Karpas-422 (cell line): ENCODE measurements around the gene VWF. TPM values are rescaled to one million over a fixed set of nuclear protein-coding genes. Genes with fewer than 3 reads are reported as not detected.

Experiments used
- DNase-seq: peaks from one replicate; pipeline ENCODE4 v3.0.0-alpha.2; 2015
- H2AFZ ChIP-seq: fragments of 200-600 bp; sonication (generic); 2 replicates; pipeline ENCODE4 v1.6.1; 2014; ENCODE audit warnings: antibody characterized with exemption, low read length, mixed read lengths
- H3K27ac ChIP-seq: fragments of 200-600 bp; sonication (generic); 2 replicates; pipeline ENCODE4 v1.5.1; 2014; ENCODE audit warnings: mild to moderate bottlenecking, low read length, moderate library complexity
- H3K27me3 ChIP-seq: fragments of 200-600 bp; sonication (generic); 2 replicates; pipeline ENCODE4 v1.6.1; 2014; ENCODE audit warnings: low read length, mixed read lengths
- H3K36me3 ChIP-seq: fragments of 200-600 bp; sonication (generic); 2 replicates; pipeline ENCODE4 v1.6.1; 2014; ENCODE audit warnings: low read length, mixed read lengths; ENCODE audit not compliant: insufficient read depth
- H3K4me1 ChIP-seq: fragments of 200-600 bp; sonication (generic); 2 replicates; pipeline ENCODE4 v1.6.1; 2014; ENCODE audit warnings: mild to moderate bottlenecking, low read length, mixed read lengths
- H3K4me2 ChIP-seq: fragments of 200-600 bp; sonication (generic); 2 replicates; pipeline ENCODE4 v1.6.1; 2014; ENCODE audit warnings: low read length, low read depth, mild to moderate bottlenecking; ENCODE audit not compliant: poor library complexity, severe bottlenecking
- H3K4me3 ChIP-seq: fragments of 200-600 bp; sonication (generic); 2 replicates; pipeline ENCODE4 v1.5.1; 2014; ENCODE audit warnings: mild to moderate bottlenecking, antibody characterized with exemption, low read length, mixed read lengths
- H3K79me2 ChIP-seq: fragments of 200-600 bp; sonication (generic); 2 replicates; pipeline ENCODE4 v1.6.1; 2014; ENCODE audit warnings: mild to moderate bottlenecking, low read length, mixed read lengths
- H3K9ac ChIP-seq: fragments of 200-600 bp; sonication (generic); 2 replicates; pipeline ENCODE4 v1.6.0; 2014; ENCODE audit warnings: low read length
- H3K9me2 ChIP-seq: fragments of 200-600 bp; sonication (generic), shearing (Covaris generic); replicated peaks from 2 replicates; pipeline ENCODE4 v1.6.0; 2014; ENCODE audit warnings: mild to moderate bottlenecking, low read length, moderate library complexity; ENCODE audit not compliant: insufficient read depth
- H3K9me3 ChIP-seq: fragments of 300-700, 200-600 bp; sonication (generic); 2 replicates; pipeline ENCODE4 v1.6.1; 2014; ENCODE audit warnings: low read length, mixed read lengths
- H4K20me1 ChIP-seq: fragments of 200-600 bp; sonication (generic); 2 replicates; pipeline ENCODE4 v1.6.1; 2014; ENCODE audit warnings: mild to moderate bottlenecking, antibody characterized with exemption, low read length, low read depth; ENCODE audit not compliant: insufficient read depth
- total RNA-seq: library from RNA; depleted of rRNA; stranded (reverse); fragments of >200 nt; shearing (Covaris generic); gene quantifications from 2 replicates; pipeline ENCODE4 v1.2.3, GENCODE V29; 2014; ENCODE audit warnings: low replicate concordance

VWF gene
- total RNA-seq, 1 experiment from 2014 or later = not detected

- Histone ChIP-seq H4K20me1 (no peaks in the 10 kb centered on the region), H3K27ac (no peak overlapping the region), H2AFZ (no peak overlapping the region), H3K9ac (no peak overlapping the region), H3K27me3 (no peaks in the 10 kb centered on the region), H3K9me2 (no peaks in the 10 kb centered on the region), H3K4me2 (no peak overlapping the region), H3K9me3 (no peaks in the 10 kb centered on the region), H3K79me2 (no peaks in the 10 kb centered on the region), H3K4me1 (no peaks in the 10 kb centered on the region), H3K4me3 (no peak overlapping the region), H3K36me3 (no peaks in the 10 kb centered on the region)
- no peak for DNase-seq
Measured at GRCh38 chr12:5973461-5974115, 150.9 kb downstream of the VWF start.

- DNase-seq = no peak
- Histone ChIP-seq H3K4me3 (no peak overlapping the region), H3K27ac (no peak overlapping the region), H3K79me2 (no peaks in the 10 kb centered on the region), H3K9me3 (no peaks in the 10 kb centered on the region), H3K27me3 (no peaks in the 10 kb centered on the region), H3K4me1 (no peaks in the 10 kb centered on the region), H3K9ac (no peak overlapping the region), H2AFZ (no peak overlapping the region), H3K4me2 (no peak overlapping the region), H3K9me2 (no peaks in the 10 kb centered on the region), H4K20me1 (no peaks in the 10 kb centered on the region), H3K36me3 (no peaks in the 10 kb centered on the region)
Measured at GRCh38 chr12:5972387-5972786, 152.1 kb downstream of the VWF start.

DNA sequence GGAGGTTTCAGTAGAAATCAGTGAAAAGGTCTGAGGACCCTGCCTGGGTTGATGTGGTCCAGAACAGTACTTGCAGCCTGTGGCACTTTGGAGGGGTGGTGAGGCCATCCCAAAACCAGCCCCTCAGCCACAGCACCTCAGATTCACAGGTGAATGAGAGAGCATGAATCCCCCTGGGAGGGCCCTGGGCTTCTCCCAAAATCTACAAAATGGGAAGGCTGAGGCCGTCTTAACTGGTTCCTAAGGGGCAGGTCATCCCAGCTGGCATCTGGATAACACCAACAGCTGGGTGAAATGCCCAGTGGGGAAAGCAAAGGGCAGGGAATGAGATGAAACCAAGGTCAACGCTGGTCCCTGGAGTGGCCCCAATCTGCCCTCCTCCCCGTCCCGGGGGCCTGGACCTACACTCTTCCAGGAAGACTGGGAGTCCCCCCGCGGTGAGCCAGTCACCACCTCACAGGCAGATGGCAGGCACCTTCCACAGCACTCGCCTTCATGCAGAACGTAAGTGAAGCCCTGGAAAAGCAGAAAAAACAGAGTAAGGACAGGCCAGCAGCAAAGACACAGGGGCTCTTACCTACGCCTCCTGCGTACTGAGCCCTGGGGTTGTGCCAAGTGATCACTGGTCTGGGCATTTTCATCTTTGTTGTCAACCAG, 153.1 kb downstream of the VWF start:
- Histone ChIP-seq H3K36me3 (no peaks in the 10 kb centered on the region), H3K27ac (no peak overlapping the region)

GRCh38 chr12:5969974-5970690, 154.3 kb downstream of the VWF start:
- Histone ChIP-seq H4K20me1 (no peaks in the 10 kb centered on the region), H3K4me3 (no peak overlapping the region), H3K4me1 (no peaks in the 10 kb centered on the region), H3K9ac (no peak overlapping the region), H2AFZ (no peak overlapping the region), H3K9me2 (no peaks in the 10 kb centered on the region), H3K4me2 (no peak overlapping the region), H3K36me3 (no peaks in the 10 kb centered on the region), H3K27ac (no peak overlapping the region), H3K27me3 (no peaks in the 10 kb centered on the region), H3K9me3 (no peaks in the 10 kb centered on the region), H3K79me2 (no peaks in the 10 kb centered on the region)
- DNase-seq = no peak

More for the DNA sequence above, 153.1 kb downstream of the VWF start:
- no peak for DNase-seq
- Histone ChIP-seq H3K9me3 (no peaks in the 10 kb centered on the region), H4K20me1 (no peaks in the 10 kb centered on the region), H3K4me3 (no peak overlapping the region), H2AFZ (no peak overlapping the region), H3K9ac (no peak overlapping the region), H3K4me2 (no peak overlapping the region), H3K79me2 (no peaks in the 10 kb centered on the region), H3K4me1 (no peaks in the 10 kb centered on the region), H3K9me2 (no peaks in the 10 kb centered on the region), H3K27me3 (no peaks in the 10 kb centered on the region)

DNA sequence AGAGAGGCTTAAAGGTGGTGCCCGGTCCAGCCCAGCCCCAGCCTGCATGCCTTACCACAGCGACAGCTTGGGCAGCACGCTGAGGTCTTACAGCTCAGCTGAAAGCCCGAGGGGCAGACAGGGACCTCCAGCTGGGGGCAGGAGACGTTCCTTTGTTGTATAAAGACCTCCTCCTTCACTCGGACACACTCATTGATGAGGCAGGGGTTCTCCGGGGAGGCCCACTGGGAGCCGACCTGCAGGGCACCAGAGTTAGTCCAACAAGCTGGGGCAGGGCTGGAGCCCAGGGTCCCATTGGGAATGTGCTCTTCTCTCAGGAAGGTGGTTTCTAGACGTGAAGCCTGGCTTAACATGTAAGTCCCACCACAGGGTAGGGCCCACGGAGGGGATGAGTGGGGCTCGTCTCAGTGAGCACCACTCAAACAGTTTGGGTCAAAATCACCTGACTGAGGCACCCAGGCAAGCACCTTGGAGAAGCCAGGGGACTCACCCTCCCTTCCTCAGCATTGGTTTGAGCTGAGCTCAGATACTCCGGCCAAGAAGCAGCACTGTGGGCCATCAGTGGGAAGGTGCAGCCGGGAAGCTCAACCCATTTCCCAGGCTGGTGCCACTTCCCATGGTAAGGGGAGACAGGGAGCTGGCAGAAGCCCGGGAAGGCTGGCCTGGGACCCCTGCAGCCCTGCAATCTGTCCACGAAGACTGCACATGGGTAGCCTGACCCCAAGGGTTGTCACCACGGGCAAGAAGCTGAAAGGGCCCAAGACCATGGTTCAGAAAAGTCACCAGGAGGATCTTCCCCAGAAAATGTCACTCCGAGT, 155.1 kb downstream of the VWF start:
- H3K4me2 ChIP-seq = no peak overlapping the region
- no peaks in the 10 kb centered on the region for H3K79me2 ChIP-seq
- H3K9me3 ChIP-seq = no peaks in the 10 kb centered on the region

GRCh38 chr12:5967645-5968415, 156.6 kb downstream of the VWF start:
- no peak for DNase-seq

More for the DNA sequence above, 155.1 kb downstream of the VWF start:
- H3K4me3 ChIP-seq = no peak overlapping the region
- no peaks in the 10 kb centered on the region for H3K9me2 ChIP-seq
- H3K4me1 ChIP-seq = no peaks in the 10 kb centered on the region
- no peaks in the 10 kb centered on the region for H3K27me3 ChIP-seq
- H4K20me1 ChIP-seq = no peaks in the 10 kb centered on the region
- DNase-seq = no peak
- no peak overlapping the region for H3K9ac ChIP-seq
- no peak overlapping the region for H2AFZ ChIP-seq
- no peaks in the 10 kb centered on the region for H3K36me3 ChIP-seq
- H3K27ac ChIP-seq = no peak overlapping the region

DNA sequence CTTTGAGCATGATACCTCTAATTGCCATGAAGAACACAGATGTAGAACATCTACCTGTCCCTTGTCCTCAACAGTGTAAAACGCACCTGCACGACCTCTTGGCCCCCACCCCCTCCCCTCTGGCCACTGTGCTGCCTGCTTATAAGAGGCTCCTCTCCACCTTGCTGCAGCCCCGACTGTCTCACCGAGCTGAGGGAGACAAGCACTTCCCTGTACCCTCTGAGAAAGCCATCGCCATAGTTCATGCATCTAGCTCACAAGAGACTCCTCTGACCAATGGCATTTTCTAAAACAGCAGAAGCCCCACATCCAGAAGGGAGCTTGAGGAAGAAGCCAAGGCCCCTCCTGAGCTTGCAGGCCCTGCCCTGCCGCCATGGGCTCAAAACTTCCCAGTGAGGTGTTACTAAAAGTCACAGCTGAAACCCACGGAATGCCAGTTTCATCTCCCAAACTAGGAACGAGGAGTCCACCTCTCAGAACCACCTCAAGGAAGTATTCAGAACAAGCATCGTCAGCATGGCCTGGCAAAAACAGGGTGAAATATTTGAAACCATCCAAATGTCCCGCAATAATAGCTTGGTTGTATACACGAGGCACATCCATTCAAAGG, 157.9 kb downstream of the VWF start:
- Histone ChIP-seq H3K36me3 (no peaks in the 10 kb centered on the region), H3K9me2 (no peaks in the 10 kb centered on the region), H3K4me3 (no peak overlapping the region), H3K4me2 (no peak overlapping the region), H3K4me1 (no peaks in the 10 kb centered on the region), H3K79me2 (no peaks in the 10 kb centered on the region), H4K20me1 (no peaks in the 10 kb centered on the region), H3K9ac (no peak overlapping the region), H3K9me3 (no peaks in the 10 kb centered on the region), H3K27ac (no peak overlapping the region), H2AFZ (no peak overlapping the region), H3K27me3 (no peaks in the 10 kb centered on the region)
- no peak for DNase-seq

More at GRCh38 chr12:5967645-5968415, 156.6 kb downstream of the VWF start:
- Histone ChIP-seq H3K27ac (no peak overlapping the region), H3K36me3 (no peaks in the 10 kb centered on the region), H3K79me2 (no peaks in the 10 kb centered on the region), H3K9me3 (no peaks in the 10 kb centered on the region), H3K9ac (no peak overlapping the region), H3K4me2 (no peak overlapping the region), H3K9me2 (no peaks in the 10 kb centered on the region), H3K4me3 (no peak overlapping the region), H3K4me1 (no peaks in the 10 kb centered on the region), H2AFZ (no peak overlapping the region), H3K27me3 (no peaks in the 10 kb centered on the region), H4K20me1 (no peaks in the 10 kb centered on the region)
